ENCODE data around the gene LINGO1.

DNA sequence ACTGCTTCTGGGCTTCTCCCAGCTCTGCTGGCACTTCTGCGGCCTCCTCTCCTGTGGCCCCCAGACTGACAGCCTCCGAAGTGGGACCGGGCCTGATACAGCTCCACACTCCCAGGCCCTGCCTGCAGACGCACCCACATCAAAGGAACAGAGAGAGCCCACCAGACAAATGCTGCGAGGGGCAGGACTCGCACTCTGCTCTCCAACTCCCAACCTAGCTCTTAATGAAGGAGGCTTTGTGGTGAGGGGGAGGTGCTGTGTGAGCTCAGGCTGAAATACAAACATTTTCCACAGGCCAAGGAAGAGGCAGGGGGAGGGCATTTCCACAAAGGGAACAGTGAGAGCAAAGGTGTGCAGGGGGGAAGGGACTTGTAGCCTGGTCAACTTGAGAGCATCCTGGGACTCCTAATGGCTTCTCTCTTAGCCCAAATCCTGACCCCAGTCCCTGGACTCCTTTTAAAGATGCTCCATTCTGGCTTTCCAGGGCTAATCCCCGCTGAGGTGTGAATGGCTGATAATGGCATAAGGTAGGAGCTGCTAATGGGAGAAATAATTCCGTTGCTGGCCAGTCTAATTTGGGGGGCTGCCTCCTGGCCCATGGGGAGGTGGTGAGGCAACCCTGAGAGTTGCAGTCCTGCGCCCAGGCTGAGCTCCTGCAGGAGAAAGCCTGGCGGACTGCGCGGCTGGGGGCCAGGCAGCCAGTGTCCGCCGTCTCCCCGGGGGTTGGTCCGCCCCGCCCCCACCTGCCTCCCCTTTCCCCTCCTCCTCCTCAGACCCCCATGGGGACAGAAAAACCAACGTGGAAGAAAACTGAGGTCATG is 9.6 kb downstream of the LINGO1 start:
- TF ChIP-seq, protein P1, sequence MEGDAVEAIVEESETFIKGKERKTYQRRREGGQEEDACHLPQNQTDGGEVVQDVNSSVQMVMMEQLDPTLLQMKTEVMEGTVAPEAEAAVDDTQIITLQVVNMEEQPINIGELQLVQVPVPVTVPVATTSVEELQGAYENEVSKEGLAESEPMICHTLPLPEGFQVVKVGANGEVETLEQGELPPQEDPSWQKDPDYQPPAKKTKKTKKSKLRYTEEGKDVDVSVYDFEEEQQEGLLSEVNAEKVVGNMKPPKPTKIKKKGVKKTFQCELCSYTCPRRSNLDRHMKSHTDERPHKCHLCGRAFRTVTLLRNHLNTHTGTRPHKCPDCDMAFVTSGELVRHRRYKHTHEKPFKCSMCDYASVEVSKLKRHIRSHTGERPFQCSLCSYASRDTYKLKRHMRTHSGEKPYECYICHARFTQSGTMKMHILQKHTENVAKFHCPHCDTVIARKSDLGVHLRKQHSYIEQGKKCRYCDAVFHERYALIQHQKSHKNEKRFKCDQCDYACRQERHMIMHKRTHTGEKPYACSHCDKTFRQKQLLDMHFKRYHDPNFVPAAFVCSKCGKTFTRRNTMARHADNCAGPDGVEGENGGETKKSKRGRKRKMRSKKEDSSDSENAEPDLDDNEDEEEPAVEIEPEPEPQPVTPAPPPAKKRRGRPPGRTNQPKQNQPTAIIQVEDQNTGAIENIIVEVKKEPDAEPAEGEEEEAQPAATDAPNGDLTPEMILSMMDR (IDR thresholded peaks at IDR 0.05): no peak
- TF ChIP-seq EP300 (IDR thresholded peaks at IDR 0.05): no peak

All from ovary (tissue), 3 donors.